ENCODE measurements around the gene UIMC1. TPM values are rescaled to one million over a fixed set of nuclear protein-coding genes. Genes with fewer than 3 reads are reported as not detected.
"Not testable (repeated sequence)": the region's sequence is repeated elsewhere in the genome, so short reads cannot be mapped to it uniquely, and the experiment has no call there.

UIMC1 gene
- polyA plus RNA-seq, 3 donors = 40.4 to 47.0 (median 42.4) TPM

DNA sequence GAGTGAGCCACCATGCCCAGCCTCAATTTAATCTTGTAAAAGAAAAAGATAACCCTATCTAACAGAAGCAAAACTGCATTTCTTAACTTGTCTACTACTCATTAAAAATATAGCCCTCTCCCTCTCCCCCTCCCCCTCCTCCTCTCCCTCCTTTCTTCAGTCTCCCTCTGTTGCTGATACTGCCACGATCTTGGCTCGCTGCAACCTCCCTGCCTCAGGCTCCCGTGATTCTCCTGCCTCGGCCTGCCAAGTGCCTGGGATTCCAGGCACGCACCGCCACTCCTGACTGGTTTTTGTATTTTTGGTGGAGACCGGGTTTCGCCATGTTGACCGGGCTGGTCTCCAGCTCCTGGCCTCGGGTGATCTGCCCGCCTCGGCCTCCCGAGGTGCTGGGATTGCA is 23.5 kb downstream of the UIMC1 start:
- not testable (repeated sequence) for DNase-seq (ENCODE audit: extremely low read depth in 1 of 11, low read depth in 9 of 11, low spot score in 4 of 11)

DNA sequence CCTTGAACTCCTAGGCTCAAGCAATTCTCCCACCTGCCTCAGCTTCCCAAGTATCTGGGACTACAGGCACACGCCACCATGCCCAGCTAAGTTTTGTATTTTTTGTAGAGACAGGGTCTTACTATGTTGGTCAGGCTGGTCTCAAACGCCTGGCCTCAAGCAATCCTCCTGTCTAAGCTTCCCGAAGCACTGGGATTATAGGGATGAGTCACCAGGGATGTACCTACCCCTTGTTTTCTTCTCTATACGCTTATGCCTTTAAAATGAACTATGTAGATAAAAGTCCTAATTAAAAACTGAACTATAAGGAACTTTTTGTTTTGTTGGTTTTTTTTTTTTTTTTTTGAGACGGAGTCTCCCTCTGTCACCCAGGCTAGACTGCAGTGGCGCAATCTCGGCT is 25.8 kb downstream of the UIMC1 start:
- no peak for DNase-seq (ENCODE audit: extremely low read depth in 1 of 11, low read depth in 9 of 11, low spot score in 4 of 11)

GRCh38 chr5:176979669-176980068 is 26.9 kb downstream of the UIMC1 start:
- no peak for DNase-seq (ENCODE audit: extremely low read depth in 1 of 11, low read depth in 9 of 11, low spot score in 4 of 11)

DNA sequence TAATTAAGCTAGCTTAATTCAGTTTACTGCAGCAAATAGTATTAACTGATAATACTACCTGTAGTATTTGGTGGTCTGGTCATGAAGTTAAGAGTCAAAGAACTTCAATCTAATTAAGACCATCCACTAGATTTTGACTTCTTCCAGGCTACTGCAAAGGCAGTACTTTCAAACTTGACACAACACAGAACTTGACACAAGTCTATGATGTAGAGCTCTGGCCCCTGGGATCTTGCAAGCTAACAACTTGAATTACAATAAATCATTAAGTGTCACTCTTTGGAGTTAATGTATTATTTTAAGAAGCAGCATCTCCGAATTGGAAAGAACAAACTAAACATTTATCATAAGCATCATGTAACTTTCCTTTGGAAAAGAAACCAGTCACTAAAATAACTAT is 40.9 kb downstream of the UIMC1 start:
- no peak for DNase-seq (ENCODE audit: extremely low read depth in 1 of 11, low read depth in 9 of 11, low spot score in 4 of 11)

DNA sequence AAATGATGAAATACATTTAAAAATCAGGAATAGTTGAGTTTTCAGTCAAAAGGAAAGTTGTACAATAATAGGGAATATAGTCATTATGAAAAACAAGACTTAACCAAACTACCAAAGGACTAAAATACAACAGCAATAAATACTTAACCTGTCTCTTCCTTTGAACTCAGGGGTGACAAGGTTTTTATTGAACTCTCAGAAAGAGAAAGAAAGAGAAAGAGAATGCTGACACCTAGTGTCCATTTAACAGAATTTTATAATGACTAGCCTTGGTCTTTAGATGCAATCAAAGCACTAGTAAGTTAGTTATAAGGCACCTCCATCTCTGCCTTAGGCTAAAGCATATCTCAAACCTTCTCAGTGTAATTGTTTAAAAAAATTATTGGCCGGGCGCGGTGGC is 47.5 kb downstream of the UIMC1 start:
- peak in 8 of 11 donors; percentile 3 to 20 (median 12) for DNase-seq (ENCODE audit: extremely low read depth in 1 of 11, low read depth in 9 of 11, low spot score in 4 of 11)

DNA sequence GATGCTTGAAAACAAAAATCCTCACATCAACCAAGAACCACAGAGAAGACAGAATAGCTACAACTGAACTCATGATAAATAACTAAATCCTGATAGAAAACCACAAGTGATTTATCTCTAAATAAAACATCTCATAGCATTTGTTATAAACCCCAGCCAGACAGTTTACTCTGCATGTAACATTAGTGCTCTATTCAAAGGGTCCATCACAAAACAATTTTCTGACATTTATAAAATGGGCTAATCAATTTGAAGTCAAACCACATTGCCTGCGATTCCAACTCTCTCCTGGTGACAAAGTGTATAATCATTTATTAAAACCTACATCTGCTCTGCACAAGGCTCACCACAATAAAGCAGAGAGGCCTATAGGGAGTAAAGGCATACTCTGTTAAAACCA is 49.8 kb downstream of the UIMC1 start:
- no peak for DNase-seq (ENCODE audit: extremely low read depth in 1 of 11, low read depth in 9 of 11, low spot score in 4 of 11)

DNA sequence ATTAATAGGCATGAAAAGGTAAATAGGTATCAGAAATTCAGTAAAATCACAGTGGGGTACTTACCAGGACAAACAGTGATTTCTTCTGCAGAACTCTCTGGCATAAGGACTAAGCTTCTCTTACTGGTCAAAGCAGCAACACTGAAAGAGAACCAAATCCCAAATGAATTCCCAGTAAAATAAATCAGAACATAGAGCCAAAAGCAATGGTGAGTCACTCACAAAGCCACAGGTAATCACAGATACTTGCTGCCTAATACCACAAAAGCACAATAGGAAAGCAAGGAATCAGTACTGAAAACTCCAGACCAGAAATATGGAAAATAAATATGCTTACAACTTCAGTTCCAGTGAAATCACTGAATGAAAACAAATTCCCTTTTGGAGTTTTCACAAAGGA is 50.7 kb downstream of the UIMC1 start:
- no peak for DNase-seq (ENCODE audit: extremely low read depth in 1 of 11, low read depth in 9 of 11, low spot score in 4 of 11)

DNA sequence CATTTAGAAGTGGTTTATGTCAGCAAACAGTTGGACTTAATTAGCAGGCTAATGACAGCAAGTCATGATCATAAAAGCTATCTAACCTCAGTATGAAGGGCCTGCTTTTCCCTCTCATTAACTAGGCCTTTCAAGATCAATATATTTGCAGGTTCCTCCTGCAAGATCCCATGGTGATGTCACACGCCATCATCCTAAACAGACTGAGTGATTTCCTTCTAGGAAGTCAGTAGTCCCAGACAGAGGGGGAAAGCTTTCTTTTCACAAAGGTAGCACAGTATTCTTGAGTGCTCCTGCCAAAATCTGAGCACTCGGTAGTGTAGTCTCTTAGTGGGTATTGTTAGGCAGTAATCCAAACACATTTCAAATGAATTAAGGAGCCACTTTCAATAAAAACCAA is 52.5 kb downstream of the UIMC1 start:
- DNase-seq (ENCODE audit: extremely low read depth in 1 of 11, low read depth in 9 of 11, low spot score in 4 of 11) = no peak

GRCh38 chr5:176952531-176953193 is 53.9 kb downstream of the UIMC1 start:
- no peak for DNase-seq (ENCODE audit: extremely low read depth in 1 of 11, low read depth in 9 of 11, low spot score in 4 of 11)

DNA sequence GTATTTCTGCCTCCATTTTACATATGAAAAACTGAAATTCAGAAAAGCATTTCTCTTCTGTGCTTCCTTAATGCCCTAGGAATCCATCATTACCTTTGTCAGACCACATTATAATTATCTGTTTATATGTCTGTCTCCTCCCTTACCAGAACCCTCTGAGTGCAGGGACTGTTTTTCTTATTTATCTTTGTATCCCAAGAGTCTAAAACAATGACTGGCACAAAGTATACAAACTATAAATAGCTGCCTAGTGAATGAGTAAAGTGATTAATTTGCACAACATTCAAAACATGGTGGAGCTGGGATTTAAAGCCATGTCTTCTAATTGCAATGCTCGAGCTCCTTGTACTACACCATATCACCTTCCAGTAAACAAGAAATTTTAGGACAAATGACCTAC is 58.1 kb downstream of the UIMC1 start:
- DNase-seq (ENCODE audit: extremely low read depth in 1 of 11, low read depth in 9 of 11, low spot score in 4 of 11) = no peak

- DNase-seq (ENCODE audit: extremely low read depth in 1 of 11, low read depth in 9 of 11, low spot score in 4 of 11) = no peak
These were observed 58.7 kb downstream of the UIMC1 start for GRCh38 chr5:176947847-176948246.

DNA sequence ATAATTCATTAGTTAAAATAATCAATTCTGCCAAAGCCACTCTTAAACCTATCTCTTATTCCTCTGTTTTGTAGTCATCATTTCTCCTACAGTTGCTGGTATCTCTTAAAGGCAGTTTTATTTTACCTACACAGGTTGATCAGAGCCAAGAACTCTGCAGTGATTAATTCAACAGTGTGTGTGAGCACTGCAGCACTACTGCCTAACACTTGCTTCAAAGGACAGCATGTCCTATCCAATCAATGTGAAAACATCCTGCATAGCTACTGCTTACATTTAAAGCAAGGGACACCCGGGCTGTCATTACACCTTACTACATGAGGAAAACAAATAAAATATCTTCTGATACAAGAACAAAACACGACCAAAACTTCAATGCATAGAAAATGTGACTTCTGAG is 62.3 kb downstream of the UIMC1 start:
- no peak for DNase-seq (ENCODE audit: extremely low read depth in 1 of 11, low read depth in 9 of 11, low spot score in 4 of 11)

GRCh38 chr5:176943816-176944215 is 62.8 kb downstream of the UIMC1 start:
- no peak for DNase-seq (ENCODE audit: extremely low read depth in 1 of 11, low read depth in 9 of 11, low spot score in 4 of 11)

- DNase-seq (ENCODE audit: extremely low read depth in 1 of 11, low read depth in 9 of 11, low spot score in 4 of 11) = no peak
These were observed 64.6 kb downstream of the UIMC1 start for GRCh38 chr5:176941951-176942350.

DNA sequence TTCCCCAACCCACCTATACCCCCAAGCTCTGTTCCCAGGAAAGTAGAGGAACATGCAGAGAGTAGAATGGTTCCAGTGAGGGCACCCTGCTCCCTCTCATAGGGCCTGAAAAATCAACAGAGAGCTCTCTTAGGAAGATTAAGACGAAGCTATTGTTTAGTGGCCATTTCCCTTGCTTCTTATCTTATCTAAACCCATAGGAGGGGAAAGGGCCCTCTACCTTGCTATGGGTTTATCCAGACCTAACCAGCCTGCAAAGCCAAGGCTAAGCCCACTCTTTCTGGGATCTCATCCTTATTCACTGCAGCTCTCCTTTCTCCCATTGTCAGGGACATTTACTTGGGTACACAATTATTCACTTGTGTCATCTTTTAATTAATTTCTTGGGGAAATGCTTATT is 68.1 kb downstream of the UIMC1 start:
- DNase-seq (ENCODE audit: extremely low read depth in 1 of 11, low read depth in 9 of 11, low spot score in 4 of 11) = no peak

DNA sequence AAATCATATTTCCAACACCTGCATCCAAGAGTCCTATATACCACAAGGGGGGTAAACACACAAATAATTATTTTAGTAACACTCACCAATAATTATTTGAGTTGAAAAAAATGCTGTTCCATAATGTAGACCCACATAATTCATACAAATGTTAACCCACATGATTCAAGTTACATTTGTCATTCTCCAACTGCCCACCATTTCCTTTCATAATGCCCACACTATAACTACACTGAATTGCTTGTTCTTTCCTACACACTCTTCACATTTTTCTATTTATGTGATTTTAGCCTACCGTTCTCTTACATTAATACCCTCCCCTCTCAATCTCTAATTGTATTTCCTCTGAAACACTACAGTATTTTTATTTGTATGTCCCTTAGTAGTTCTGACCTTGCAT is 71.6 kb downstream of the UIMC1 start:
- DNase-seq (ENCODE audit: extremely low read depth in 1 of 11, low read depth in 9 of 11, low spot score in 4 of 11) = no peak

- DNase-seq (ENCODE audit: extremely low read depth in 1 of 11, low read depth in 9 of 11, low spot score in 4 of 11) = no peak
These were observed 72.2 kb downstream of the UIMC1 start for GRCh38 chr5:176934309-176934930.

DNA sequence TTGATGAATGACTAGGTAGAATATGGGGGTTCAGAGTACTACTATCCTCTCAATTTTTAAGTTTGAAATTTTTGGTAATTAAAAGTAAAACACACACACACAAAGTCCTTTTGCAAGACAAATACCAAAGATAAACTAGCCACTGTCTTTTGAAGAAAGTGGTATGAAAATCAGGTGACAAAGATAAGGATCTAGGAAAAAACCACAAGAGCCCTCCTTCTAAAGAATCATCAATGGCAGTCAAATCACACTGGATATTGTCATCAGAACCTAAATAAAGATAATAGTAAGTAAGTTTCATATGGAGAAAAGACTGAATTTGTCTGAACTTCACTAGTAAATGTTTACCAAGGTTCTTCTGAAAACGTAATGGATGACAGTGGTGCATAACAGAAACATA is 76.9 kb downstream of the UIMC1 start:
- DNase-seq (ENCODE audit: extremely low read depth in 1 of 11, low read depth in 9 of 11, low spot score in 4 of 11) = no peak

- no peak for DNase-seq (ENCODE audit: extremely low read depth in 1 of 11, low read depth in 9 of 11, low spot score in 4 of 11)
These were observed 79.0 kb downstream of the UIMC1 start for GRCh38 chr5:176927562-176927961.

DNA sequence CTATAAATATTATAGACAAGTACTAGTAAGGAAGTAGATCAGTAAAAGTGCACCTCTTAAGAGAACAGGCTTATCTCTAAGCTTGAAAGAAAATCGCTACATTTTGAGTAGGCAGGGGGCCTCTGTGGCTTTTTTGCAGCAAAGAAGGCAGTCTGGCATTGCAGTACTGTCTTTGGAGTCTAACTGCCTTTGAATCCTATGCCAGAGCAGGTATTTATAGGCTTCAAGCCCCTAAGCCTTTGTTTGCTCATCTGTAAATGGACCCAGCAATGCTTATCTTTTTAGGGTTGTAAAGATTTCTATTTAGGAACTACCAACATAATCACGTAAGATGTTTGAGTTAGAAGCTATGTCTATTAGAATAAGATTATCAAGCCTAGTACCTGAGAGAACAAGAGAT is 83.8 kb downstream of the UIMC1 start:
- DNase-seq (ENCODE audit: extremely low read depth in 1 of 11, low read depth in 9 of 11, low spot score in 4 of 11) = no peak

GRCh38 chr5:176921714-176922113 is 84.9 kb downstream of the UIMC1 start:
- DNase-seq (ENCODE audit: extremely low read depth in 1 of 11, low read depth in 9 of 11, low spot score in 4 of 11) = no peak

All from renal cortex interstitium (tissue), 11 donors.